SK-N-SH treated with all-trans-retinoic acid at 6 μM for 48 hours (cell line): ENCODE measurements around the gene RRAS.

ENCODE experiments used
- ISL1 ChIP-seq: fragments of 250-450 bp; sonication (Bioruptor Pico); IDR thresholded peaks from 2 replicates; pipeline ENCODE4 v2.1.2; 2022; ENCODE audit warnings: mild to moderate bottlenecking, moderate library complexity
- RARB ChIP-seq: fragments of 250-450 bp; sonication (Bioruptor Pico); IDR thresholded peaks from 2 replicates; pipeline ENCODE4 v1.8.0; 2021; ENCODE audit warnings: mild to moderate bottlenecking, moderate library complexity
- ZNF565 ChIP-seq: fragments of 450-650 bp; formaldehyde crosslinking; conservative IDR thresholded peaks from 2 replicates; pipeline ENCODE4 v1.5.0; 2020; ENCODE audit warnings: low read depth, mild to moderate bottlenecking, moderate library complexity

GRCh38 chr19:49614096-49614833 is 25.7 kb downstream of the RRAS start:
- TF ChIP-seq ISL1 (no peak), ZNF565 (no peak), RARB (CRISPR knock-in tag) (no peak)
